Measurements from ENCODE around the gene SH3PXD2A. TPM values are rescaled to one million over a fixed set of nuclear protein-coding genes. Genes with fewer than 3 reads are reported as not detected.

SH3PXD2A gene
- total and polyA plus RNA-seq, 4 donors: 23.1 to 41.2 (median 32.7) TPM

DNA sequence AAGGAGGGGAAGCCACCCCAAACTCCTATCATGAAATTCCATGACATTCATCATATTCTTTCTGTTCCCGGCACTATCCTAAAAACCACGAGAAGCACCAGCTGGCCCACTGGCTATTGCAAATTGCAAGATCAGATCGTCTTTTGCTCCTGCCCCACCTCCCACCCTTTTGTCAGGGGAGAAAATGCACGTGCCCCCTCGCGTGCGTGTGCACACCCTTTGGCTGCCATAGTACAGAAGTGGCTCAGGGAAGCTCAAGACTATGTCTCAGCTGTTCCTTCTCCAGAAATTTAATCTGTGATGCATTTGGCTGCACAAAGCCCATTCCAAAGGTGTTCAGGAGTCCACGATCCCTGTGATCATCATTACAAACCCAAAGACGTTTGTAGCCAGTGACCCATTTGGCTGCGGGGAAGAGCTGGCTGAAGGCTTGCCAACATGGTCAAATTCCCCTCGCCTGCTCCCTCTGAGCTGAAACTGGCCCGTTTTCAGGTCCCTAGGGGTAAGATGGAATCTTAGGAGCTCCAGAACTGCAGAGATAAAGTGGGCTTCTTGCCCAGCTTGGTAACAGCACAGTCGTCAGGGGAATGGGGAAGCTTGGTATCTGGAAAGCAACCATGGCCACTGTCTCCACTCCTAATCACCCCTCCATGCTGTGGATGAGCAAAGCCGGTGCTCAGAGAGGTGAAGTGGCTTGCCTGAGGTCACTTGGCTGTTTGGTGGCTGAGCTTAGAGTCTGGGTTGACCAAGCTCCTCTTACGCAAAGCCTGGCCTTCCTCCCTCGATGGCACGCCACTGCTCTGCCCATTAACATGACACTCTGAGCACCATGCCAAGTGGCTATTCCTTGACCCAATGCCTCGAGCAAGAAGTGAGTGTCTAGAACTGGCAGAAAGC is 206.5 kb downstream of the SH3PXD2A start:
- Histone ChIP-seq H3K36me3 (ENCODE audit: control insufficient read depth, insufficient read depth, low read length) (peaks cover 9% of the 10 kb centered on the region), H3K27ac (ENCODE audit: low read depth, low read length) (peak overlapping the region; percentile 65)
- 56% methylated on average over 17 of the region's 18 CpGs for WGBS (ENCODE audit: insufficient coverage)

DNA sequence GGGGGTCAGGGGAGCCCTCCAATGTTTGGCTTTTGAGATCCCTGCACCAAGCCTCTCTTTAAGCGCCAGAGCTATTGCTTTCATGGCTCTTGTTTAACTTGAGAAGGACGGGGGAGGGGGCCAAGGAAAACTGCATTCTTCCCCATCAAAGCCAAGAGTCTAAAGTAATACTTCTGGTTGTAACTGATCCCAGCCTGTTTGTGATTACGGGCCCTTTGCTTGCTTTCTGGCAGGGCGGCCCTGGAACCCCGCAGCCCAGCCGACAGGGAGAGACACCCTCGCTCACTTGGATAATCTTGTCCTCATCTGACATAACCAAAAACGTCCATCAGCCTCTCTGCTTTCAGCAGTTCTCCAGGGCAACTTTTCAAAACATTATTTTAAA is 207.1 kb downstream of the SH3PXD2A start:
- Histone ChIP-seq H3K27ac (ENCODE audit: low read depth, low read length) (peak overlapping the region; percentile 65), H3K36me3 (ENCODE audit: control insufficient read depth, insufficient read depth, low read length) (peaks cover 6% of the 10 kb centered on the region)

More for the DNA sequence above, 206.5 kb downstream of the SH3PXD2A start:
- peak in 2 of 6 donors; percentile 18 to 71 for DNase-seq (ENCODE audit: low read depth in 4 of 6, low spot score in 6 of 6)
- Histone ChIP-seq H3K27me3 (ENCODE audit: control insufficient read depth, insufficient read depth, low read length) (no peaks in the 10 kb centered on the region), H3K4me1 (ENCODE audit: control insufficient read depth, insufficient read depth, low read length) (peaks cover 59% of the 10 kb centered on the region), H3K9me3 (ENCODE audit: control insufficient read depth, insufficient read depth, low read length) (no peaks in the 10 kb centered on the region), H3K4me3 (ENCODE audit: low read depth, low read length) (no peak overlapping the region)

GRCh38 chr10:103646304-103646703 is 209.1 kb downstream of the SH3PXD2A start:
- no peaks in the 10 kb centered on the region for H3K27me3 ChIP-seq (ENCODE audit: control insufficient read depth, insufficient read depth, low read length)
- H3K4me3 ChIP-seq (ENCODE audit: low read depth, low read length): no peak overlapping the region
- WGBS (ENCODE audit: insufficient coverage): 96% methylated on average over 3 of the region's 3 CpGs
- H3K36me3 ChIP-seq (ENCODE audit: control insufficient read depth, insufficient read depth, low read length): peaks cover 6% of the 10 kb centered on the region
- H3K4me1 ChIP-seq (ENCODE audit: control insufficient read depth, insufficient read depth, low read length): peaks cover 36% of the 10 kb centered on the region
- H3K27ac ChIP-seq (ENCODE audit: low read depth, low read length): no peak overlapping the region
- no peaks in the 10 kb centered on the region for H3K9me3 ChIP-seq (ENCODE audit: control insufficient read depth, insufficient read depth, low read length)
- no peak for DNase-seq (ENCODE audit: low read depth in 4 of 6, low spot score in 6 of 6)

More for the DNA sequence above, 207.1 kb downstream of the SH3PXD2A start:
- no peaks in the 10 kb centered on the region for H3K9me3 ChIP-seq (ENCODE audit: control insufficient read depth, insufficient read depth, low read length)
- peak in 1 of 6 donors; percentile 70 for DNase-seq (ENCODE audit: low read depth in 4 of 6, low spot score in 6 of 6)
- no peak overlapping the region for H3K4me3 ChIP-seq (ENCODE audit: low read depth, low read length)
- H3K27me3 ChIP-seq (ENCODE audit: control insufficient read depth, insufficient read depth, low read length): no peaks in the 10 kb centered on the region
- peaks cover 54% of the 10 kb centered on the region for H3K4me1 ChIP-seq (ENCODE audit: control insufficient read depth, insufficient read depth, low read length)
- WGBS (ENCODE audit: insufficient coverage): 73% methylated on average over 6 of the region's 8 CpGs

DNA sequence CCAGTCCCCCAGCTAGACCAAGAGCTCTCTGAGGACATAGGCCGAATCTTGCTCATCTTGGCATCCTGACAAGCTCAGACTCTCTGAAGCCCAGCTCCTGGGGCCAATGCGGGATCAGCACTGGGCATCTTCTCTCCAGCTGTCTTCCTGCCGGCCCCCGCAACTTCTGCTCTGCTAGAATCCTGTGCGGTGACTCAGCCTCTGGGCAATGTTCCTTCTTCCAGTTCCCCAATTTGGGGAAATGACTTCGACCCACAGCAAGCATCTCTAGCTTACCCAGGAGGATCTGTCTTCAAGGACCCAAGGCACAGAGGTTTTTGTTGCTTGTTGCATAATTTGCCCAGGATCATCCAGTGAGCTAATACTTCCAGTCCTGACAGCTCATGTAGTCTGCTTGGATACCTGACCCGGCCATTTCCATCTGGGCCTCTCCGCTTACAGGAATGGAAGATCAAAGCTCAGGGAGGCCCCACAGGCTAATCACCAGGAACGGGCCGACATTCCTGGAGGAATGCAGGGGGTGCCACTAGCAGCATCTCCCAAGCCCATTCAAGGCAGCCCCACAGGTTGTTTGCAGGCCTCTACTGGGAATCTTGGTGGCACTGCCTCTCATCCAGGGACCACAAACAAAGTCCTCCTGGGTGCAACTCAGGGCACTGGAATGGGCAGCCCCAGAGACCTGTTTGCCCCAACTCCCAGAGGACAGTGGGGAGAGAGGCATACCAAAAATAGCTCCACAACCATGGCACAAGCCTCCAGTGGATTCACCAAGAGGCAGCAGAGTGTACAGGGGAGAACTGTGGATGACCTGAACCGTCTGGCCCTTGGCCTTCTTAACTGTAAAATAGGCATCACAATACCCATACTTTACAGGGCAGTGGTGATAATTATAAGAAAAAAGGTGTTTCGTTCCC is 210.0 kb downstream of the SH3PXD2A start:
- Histone ChIP-seq H3K4me1 (ENCODE audit: control insufficient read depth, insufficient read depth, low read length) (peaks cover 36% of the 10 kb centered on the region), H3K27me3 (ENCODE audit: control insufficient read depth, insufficient read depth, low read length) (no peaks in the 10 kb centered on the region), H3K4me3 (ENCODE audit: low read depth, low read length) (no peak overlapping the region), H3K9me3 (ENCODE audit: control insufficient read depth, insufficient read depth, low read length) (no peaks in the 10 kb centered on the region), H3K36me3 (ENCODE audit: control insufficient read depth, insufficient read depth, low read length) (peaks cover 3% of the 10 kb centered on the region), H3K27ac (ENCODE audit: low read depth, low read length) (peak overlapping the region; percentile 2)
- 71% methylated on average over 10 of the region's 12 CpGs for WGBS (ENCODE audit: insufficient coverage)
- DNase-seq (ENCODE audit: low read depth in 4 of 6, low spot score in 6 of 6): no peak

- H3K27me3 ChIP-seq (ENCODE audit: control insufficient read depth, insufficient read depth, low read length): no peaks in the 10 kb centered on the region
- no peak for DNase-seq (ENCODE audit: low read depth in 4 of 6, low spot score in 6 of 6)
- no peak overlapping the region for H3K4me3 ChIP-seq (ENCODE audit: low read depth, low read length)
- H3K9me3 ChIP-seq (ENCODE audit: control insufficient read depth, insufficient read depth, low read length): no peaks in the 10 kb centered on the region
- 98% methylated on average over 7 of the region's 7 CpGs for WGBS (ENCODE audit: insufficient coverage)
- peaks cover 27% of the 10 kb centered on the region for H3K4me1 ChIP-seq (ENCODE audit: control insufficient read depth, insufficient read depth, low read length)
- H3K27ac ChIP-seq (ENCODE audit: low read depth, low read length): no peak overlapping the region
- H3K36me3 ChIP-seq (ENCODE audit: control insufficient read depth, insufficient read depth, low read length): peaks cover 5% of the 10 kb centered on the region
Measured at GRCh38 chr10:103643381-103643780, 212.0 kb downstream of the SH3PXD2A start.

DNA sequence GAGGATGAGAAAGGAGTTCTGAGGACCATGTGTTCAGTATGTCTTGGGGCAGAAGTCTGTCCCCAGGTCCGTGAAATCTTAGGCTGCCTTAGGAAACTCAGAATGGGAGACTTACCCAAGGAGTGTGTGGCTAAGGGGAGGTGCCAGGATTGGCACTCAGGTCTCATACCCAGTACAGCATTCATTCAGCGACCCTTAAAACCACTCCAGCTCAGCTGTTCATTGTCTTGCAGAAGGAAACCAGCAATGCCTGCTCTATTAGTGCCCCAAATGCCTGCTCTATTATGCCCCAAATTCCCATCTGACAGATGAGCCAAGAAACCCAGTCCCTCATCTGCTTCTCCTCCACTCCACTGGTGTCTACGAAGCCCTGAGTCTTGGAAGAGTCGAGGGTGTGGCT is 214.1 kb downstream of the SH3PXD2A start:
- 55% methylated on average over 1 of the region's 4 CpGs for WGBS (ENCODE audit: insufficient coverage)
- Histone ChIP-seq H3K27ac (ENCODE audit: low read depth, low read length) (no peak overlapping the region), H3K4me1 (ENCODE audit: control insufficient read depth, insufficient read depth, low read length) (peaks cover 40% of the 10 kb centered on the region)

GRCh38 chr10:103640436-103641181 is 214.8 kb downstream of the SH3PXD2A start:
- Histone ChIP-seq H3K4me1 (ENCODE audit: control insufficient read depth, insufficient read depth, low read length) (peaks cover 48% of the 10 kb centered on the region), H3K27ac (ENCODE audit: low read depth, low read length) (peak overlapping the region; percentile 49)

More for the DNA sequence above, 214.1 kb downstream of the SH3PXD2A start:
- Histone ChIP-seq H3K4me3 (ENCODE audit: low read depth, low read length) (no peak overlapping the region), H3K9me3 (ENCODE audit: control insufficient read depth, insufficient read depth, low read length) (no peaks in the 10 kb centered on the region), H3K27me3 (ENCODE audit: control insufficient read depth, insufficient read depth, low read length) (no peaks in the 10 kb centered on the region), H3K36me3 (ENCODE audit: control insufficient read depth, insufficient read depth, low read length) (peaks cover 9% of the 10 kb centered on the region)
- DNase-seq (ENCODE audit: low read depth in 4 of 6, low spot score in 6 of 6): no peak

DNA sequence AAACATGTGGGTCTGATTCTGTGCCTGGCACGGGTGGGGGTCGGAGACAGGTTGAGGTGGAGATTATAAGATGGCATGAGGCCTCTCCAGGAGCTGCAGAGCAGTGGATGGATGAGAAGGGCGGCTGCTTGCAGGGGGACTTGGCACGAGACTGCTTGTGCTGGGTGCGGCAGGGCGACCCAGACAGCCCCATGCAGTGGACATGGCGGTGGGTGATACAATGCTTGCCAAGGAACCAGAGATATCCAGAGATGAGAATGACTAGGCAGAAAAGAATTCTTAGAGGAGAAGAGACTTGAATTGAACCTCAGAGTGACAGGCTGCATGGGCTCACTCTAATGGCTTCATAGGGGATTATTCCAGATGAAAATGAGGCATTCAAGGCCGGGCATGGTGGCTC is 216.4 kb downstream of the SH3PXD2A start:
- DNase-seq (ENCODE audit: low read depth in 4 of 6, low spot score in 6 of 6): no peak
- WGBS (ENCODE audit: insufficient coverage): 80% methylated on average over 8 of the region's 8 CpGs
- no peaks in the 10 kb centered on the region for H3K9me3 ChIP-seq (ENCODE audit: control insufficient read depth, insufficient read depth, low read length)
- H3K4me1 ChIP-seq (ENCODE audit: control insufficient read depth, insufficient read depth, low read length): peaks cover 55% of the 10 kb centered on the region
- no peaks in the 10 kb centered on the region for H3K27me3 ChIP-seq (ENCODE audit: control insufficient read depth, insufficient read depth, low read length)
- no peak overlapping the region for H3K4me3 ChIP-seq (ENCODE audit: low read depth, low read length)
- peak overlapping the region; percentile 95 for H3K27ac ChIP-seq (ENCODE audit: low read depth, low read length)
- peaks cover 9% of the 10 kb centered on the region for H3K36me3 ChIP-seq (ENCODE audit: control insufficient read depth, insufficient read depth, low read length)

More at GRCh38 chr10:103640436-103641181, 214.8 kb downstream of the SH3PXD2A start:
- peak in 2 of 6 donors; percentile 75 to 95 for DNase-seq (ENCODE audit: low read depth in 4 of 6, low spot score in 6 of 6)
- Histone ChIP-seq H3K27me3 (ENCODE audit: control insufficient read depth, insufficient read depth, low read length) (no peaks in the 10 kb centered on the region), H3K9me3 (ENCODE audit: control insufficient read depth, insufficient read depth, low read length) (no peaks in the 10 kb centered on the region), H3K4me3 (ENCODE audit: low read depth, low read length) (no peak overlapping the region), H3K36me3 (ENCODE audit: control insufficient read depth, insufficient read depth, low read length) (peaks cover 9% of the 10 kb centered on the region)
- 65% methylated on average over 10 of the region's 11 CpGs for WGBS (ENCODE audit: insufficient coverage)

Data from spinal cord (tissue), 10 donors.